ENCODE data around the gene PROC.
"Not testable (repeated sequence)": the region's sequence is repeated elsewhere in the genome, so short reads cannot be mapped to it uniquely, and the experiment has no call there.

PROC gene

GRCh38 chr2:127394492-127394891, 23.7 kb upstream of the PROC start:
- no peak for DNase-seq (ENCODE audit: low read depth)

GRCh38 chr2:127397568-127398238, 20.5 kb upstream of the PROC start:
- DNase-seq (ENCODE audit: low read depth), result no peak

DNA sequence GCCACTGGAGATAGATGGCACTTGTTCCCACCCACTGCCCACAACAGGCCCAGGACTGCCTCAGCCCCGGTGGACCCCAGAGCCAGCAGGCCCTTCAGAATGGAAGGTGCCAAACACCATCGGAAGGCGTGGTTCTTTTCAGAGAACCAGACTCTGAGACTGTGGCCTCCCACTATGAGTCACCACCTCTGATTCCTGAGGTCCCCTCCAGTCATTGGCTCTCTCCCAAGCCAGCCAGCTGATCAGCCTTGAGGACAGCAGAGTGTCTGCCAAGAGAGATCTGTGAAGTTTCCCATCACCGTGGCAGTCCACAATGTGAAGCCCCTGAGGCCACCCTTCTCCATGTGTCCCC, 20.0 kb upstream of the PROC start:
- no peak for DNase-seq (ENCODE audit: low read depth)

DNA sequence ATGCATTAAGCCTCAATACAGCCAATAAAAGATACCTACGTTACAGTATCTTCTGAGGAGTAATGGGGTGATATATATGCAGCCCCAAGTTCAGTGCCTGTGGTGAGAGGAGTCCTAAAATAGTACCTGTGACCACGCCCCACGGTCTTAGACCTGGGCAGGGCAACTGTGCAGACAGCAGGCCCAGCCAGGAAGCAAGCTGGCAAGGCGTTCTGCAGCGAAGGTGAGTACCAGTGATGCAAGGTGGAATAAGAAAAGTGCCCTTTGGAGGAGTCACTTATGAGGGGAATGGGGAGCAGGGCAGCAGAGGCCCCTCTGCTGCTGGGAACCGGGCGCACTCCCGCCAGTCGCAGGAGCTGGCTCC, 17.7 kb upstream of the PROC start:
- DNase-seq (ENCODE audit: low read depth), result no peak

GRCh38 chr2:127400897-127401756, 17.1 kb upstream of the PROC start:
- no peak for DNase-seq (ENCODE audit: low read depth)

DNA sequence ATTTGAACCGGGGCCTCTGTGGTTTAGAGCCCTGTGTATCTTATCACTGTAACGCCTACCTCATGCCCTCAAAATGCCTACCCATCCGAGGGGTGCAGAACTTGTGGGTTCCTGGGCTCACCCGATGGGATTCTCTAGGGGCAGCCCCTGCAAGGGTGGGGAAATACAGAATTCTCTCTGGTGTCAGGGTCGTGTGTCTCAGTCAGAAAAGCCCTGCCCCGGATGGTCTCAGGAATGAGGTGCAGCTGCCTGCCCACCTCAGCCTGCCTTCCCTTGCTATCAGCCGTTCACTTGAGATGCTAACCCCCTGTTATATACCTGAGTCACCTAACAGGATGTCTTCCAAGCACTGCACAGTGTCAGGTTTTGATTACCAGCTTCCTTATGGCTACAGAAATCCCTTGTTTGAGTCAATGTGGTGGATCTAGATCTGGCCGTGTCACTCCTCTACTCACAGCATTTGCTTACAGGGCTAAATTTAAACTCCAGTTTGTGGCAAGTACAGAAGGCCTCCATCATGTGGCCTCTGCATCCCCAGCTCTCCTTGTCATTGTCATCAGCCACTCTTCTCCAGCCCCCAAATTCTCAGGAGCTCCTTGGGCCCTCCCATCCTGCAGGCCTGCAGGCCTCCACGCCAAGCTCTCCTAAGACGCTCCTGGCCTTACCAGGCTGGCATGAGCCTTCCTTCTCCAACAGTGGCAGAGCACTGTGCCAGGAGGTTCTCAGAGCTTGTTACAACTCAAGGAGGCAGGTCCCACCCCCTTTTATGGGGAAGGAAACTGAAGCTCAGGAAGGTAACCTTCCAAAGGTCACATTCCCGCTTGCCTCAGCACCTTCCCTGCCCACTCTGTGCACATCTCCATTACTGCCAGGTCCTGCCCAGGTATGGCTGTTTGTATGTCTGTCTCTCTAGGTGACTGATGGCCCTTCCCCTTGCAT, 16.2 kb upstream of the PROC start:
- DNase-seq (ENCODE audit: low read depth), result no peak

GRCh38 chr2:127403460-127403859, 14.8 kb upstream of the PROC start:
- DNase-seq (ENCODE audit: low read depth), result no peak

GRCh38 chr2:127404466-127405254, 13.6 kb upstream of the PROC start:
- no peak for DNase-seq (ENCODE audit: low read depth)

DNA sequence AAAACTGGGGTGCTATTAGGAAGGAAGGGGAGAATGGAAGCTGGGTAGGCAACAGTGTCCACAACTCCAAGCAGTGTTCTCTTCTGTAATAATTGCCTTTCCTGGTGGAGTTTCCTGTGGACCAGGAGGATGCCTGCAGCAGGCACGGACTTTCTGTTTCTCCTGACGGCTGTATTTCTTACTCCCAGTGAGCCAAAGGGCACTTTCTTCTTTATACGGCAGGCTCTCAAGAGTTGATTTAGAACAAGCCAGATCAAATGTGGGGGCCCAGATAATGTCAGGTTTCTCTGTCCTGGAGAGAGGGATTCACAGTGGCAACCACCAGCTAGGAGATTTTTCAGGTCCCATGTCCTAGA, 13.0 kb upstream of the PROC start:
- no peak for DNase-seq (ENCODE audit: low read depth)

GRCh38 chr2:127406454-127406853, 11.8 kb upstream of the PROC start:
- DNase-seq (ENCODE audit: low read depth), result no peak

DNA sequence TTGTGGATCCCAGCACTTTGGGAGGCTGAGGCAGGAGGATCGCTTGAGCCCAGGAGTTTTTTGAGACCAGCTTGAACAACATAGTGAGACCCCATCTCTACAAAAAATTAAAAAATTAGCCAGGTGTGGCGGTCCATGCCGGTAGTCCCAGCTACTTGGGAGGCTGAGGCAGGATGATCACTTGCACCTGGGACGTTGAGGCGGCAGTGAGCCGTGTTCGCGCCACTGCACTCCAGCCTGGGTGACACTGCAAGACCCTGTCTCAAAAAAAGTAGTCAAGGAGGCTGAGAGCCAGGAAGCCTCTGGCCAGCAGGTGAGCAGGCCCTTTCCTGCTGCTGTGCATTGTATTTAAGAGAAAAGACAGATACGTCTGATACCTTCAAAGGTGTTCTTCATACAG, 11.1 kb upstream of the PROC start:
- no peak for DNase-seq (ENCODE audit: low read depth)

- DNase-seq (ENCODE audit: low read depth), result no peak
These were observed 10.6 kb upstream of the PROC start for GRCh38 chr2:127407661-127408003.

GRCh38 chr2:127408004-127408806, 10.0 kb upstream of the PROC start:
- DNase-seq (ENCODE audit: low read depth), result peak; percentile 84

DNA sequence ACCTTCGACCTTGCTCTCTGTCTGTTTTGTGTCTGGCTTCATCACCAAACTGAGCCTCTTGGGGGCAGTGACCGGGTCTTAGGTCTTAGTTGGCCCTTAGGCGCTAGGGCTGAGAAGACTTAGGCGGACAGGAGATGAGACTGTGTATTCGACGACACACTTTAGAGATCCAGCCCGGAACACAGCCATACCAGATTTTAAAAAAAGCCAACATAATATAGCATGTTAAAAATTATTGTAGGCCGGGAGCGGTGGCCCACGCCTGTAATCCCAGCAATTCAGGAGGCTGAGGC, 9.5 kb upstream of the PROC start:
- no peak for DNase-seq (ENCODE audit: low read depth)

DNA sequence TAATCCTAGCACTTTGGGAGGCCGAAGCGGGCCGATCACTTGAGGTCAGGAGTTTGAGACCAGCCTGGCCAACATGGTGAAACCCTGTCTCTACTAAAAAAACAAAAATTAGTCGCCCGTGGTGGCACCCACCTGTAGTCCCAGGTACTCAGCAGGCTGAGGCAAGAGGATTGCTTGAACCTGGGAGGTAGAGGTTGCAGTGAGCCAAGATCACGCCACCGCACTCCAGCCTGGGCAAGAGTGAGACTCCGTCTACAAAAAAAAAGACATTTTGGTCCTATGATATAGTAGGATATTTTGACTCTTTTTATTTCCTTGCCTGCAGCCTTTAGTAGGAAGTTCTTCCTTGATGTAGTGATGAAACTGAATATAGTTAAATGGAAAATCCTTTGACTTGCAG, 8.5 kb upstream of the PROC start:
- DNase-seq (ENCODE audit: low read depth), result not testable (repeated sequence)

- no peak for DNase-seq (ENCODE audit: low read depth)
These were observed 7.2 kb upstream of the PROC start for GRCh38 chr2:127410871-127411652.

GRCh38 chr2:127411653-127412369, 6.4 kb upstream of the PROC start:
- DNase-seq (ENCODE audit: low read depth), result no peak

- no peak for DNase-seq (ENCODE audit: low read depth)
These were observed 5.0 kb upstream of the PROC start for GRCh38 chr2:127413200-127413599.

DNA sequence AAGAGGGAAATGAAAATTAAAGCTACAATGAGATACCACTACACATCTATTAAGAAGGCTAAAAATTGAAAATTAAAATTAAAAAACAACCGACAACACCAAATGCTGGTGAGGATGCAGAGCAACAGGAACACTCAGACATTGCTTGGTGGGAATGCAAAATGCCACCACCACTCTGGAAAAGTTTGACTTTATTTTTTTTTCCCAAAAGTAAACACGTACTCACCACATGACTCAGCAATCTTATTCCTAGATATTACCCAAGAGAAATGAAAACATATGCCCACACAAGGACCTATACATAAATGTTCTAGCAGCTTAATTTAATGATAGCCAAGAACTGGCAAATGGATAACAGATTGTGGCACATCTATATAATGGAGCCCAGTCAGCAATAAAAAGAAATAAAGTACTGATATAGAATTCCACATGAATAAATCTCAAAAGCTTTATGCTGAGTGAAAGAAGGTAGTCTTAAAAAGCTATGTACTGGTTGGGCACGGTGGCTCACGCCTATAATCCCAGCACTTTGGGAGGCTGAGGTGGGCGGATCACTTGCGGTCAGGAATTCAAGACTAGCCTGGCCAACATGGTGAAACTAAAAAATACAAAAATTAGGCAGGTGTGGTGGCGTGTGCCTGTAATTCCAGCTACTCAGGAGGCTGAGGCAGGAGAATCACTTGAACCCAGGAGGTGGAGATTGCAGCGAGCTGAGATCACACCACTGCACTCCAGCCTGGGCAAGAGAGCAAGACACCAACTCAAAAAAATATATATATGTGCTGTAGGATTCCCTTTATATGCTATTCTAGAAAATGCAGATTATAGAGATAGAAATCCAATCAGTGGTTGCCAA, 4.2 kb upstream of the PROC start:
- no peak for DNase-seq (ENCODE audit: low read depth)
